SU-DHL-6 (cell line): ENCODE data around the gene FAM118A.

Experiments used
- EZH2phosphoT487 ChIP-seq: fragments of 200-600 bp; sonication (generic), shearing (Covaris generic); conservative IDR thresholded peaks from 2 replicates; pipeline ENCODE4 v1.6.1; 2018; ENCODE audit warnings: mild to moderate bottlenecking, antibody characterized with exemption, low read length, moderate library complexity, mixed read lengths
- TF ChIP-seq, protein P1 (sequence below): fragments of 200-600 bp; sonication (generic); IDR thresholded peaks from one replicate; pipeline ENCODE4 v1.5.1; 2017; ENCODE audit warnings: antibody characterized with exemption, mild to moderate bottlenecking, low read length, moderate library complexity; ENCODE audit not compliant: insufficient read depth, poor library complexity, severe bottlenecking

DNA sequence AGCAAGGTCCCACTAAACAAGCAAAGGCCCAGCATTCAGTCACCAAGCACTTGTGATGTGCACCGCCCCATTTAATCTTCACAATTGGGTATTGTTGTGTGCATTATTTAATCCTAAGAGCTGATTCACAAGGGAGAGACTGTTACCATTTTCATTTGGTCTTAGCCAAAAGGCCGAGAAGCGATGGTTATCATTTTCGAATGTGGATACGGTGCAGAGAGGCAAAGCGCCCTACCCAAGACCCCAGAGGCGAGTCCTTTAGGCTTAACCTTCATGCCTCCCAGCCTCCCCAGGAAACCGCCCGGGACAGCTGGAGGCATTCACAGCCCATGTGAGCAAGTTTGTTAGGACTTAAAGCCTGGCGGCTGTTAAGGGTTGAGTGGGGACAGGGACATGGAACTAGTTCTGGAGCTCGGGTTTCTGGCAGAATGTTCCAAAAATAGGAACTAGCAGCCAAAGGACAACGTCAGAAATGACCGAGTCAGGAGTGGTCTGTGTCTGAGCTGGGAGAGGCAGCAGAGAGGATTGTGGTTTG, 38.0 kb upstream of the FAM118A start:
- TF ChIP-seq, protein P1, sequence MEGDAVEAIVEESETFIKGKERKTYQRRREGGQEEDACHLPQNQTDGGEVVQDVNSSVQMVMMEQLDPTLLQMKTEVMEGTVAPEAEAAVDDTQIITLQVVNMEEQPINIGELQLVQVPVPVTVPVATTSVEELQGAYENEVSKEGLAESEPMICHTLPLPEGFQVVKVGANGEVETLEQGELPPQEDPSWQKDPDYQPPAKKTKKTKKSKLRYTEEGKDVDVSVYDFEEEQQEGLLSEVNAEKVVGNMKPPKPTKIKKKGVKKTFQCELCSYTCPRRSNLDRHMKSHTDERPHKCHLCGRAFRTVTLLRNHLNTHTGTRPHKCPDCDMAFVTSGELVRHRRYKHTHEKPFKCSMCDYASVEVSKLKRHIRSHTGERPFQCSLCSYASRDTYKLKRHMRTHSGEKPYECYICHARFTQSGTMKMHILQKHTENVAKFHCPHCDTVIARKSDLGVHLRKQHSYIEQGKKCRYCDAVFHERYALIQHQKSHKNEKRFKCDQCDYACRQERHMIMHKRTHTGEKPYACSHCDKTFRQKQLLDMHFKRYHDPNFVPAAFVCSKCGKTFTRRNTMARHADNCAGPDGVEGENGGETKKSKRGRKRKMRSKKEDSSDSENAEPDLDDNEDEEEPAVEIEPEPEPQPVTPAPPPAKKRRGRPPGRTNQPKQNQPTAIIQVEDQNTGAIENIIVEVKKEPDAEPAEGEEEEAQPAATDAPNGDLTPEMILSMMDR = no peak
- no peak for TF ChIP-seq EZH2phosphoT487
